IPS-11a (cell line): ENCODE data around the gene CACNA1A.
"Not testable (repeated sequence)": the region's sequence is repeated elsewhere in the genome, so short reads cannot be mapped to it uniquely, and the experiment has no call there.

Source experiments
- H3K4me3 ChIP-seq: one replicate; pipeline ENCODE4 v1.5.1; 2013; ENCODE audit warnings: low read depth, low read length, control low read depth

CACNA1A gene

GRCh38 chr19:13506471-13506820 lies at the start of gene CACNA1A:
Gene CACNA1A, minus strand, starts transcription at chr19:13506479. Its CDS starts 255 bp downstream, at chr19:13506224.
- peak within 1 kb of the TSS; percentile 78 for H3K4me3 ChIP-seq

- H3K4me3 ChIP-seq: no peak overlapping the region
Observed at GRCh38 chr19:13554506-13555240, 48.4 kb upstream of the CACNA1A start.

GRCh38 chr19:13553880-13554400 lies 47.7 kb upstream of the CACNA1A start:
- H3K4me3 ChIP-seq: no peak overlapping the region

GRCh38 chr19:13548131-13548530 lies 41.9 kb upstream of the CACNA1A start:
- H3K4me3 ChIP-seq: no peak overlapping the region

GRCh38 chr19:13547102-13547501 lies 40.8 kb upstream of the CACNA1A start:
- no peak overlapping the region for H3K4me3 ChIP-seq

GRCh38 chr19:13544423-13544822 lies 38.1 kb upstream of the CACNA1A start:
- H3K4me3 ChIP-seq: no peak overlapping the region

GRCh38 chr19:13541554-13541953 lies 35.3 kb upstream of the CACNA1A start:
- H3K4me3 ChIP-seq: no peak overlapping the region

- H3K4me3 ChIP-seq: no peak overlapping the region
Observed at GRCh38 chr19:13539332-13539731, 33.1 kb upstream of the CACNA1A start.

- H3K4me3 ChIP-seq: no peak overlapping the region
Observed at GRCh38 chr19:13538601-13539253, 32.4 kb upstream of the CACNA1A start.

GRCh38 chr19:13537454-13537853 lies 31.2 kb upstream of the CACNA1A start:
- no peak overlapping the region for H3K4me3 ChIP-seq

- no peak overlapping the region for H3K4me3 ChIP-seq
Observed at GRCh38 chr19:13530720-13531119, 24.4 kb upstream of the CACNA1A start.

GRCh38 chr19:13529721-13530120 lies 23.4 kb upstream of the CACNA1A start:
- not testable (repeated sequence) for H3K4me3 ChIP-seq

- H3K4me3 ChIP-seq: no peak overlapping the region
Observed at GRCh38 chr19:13526552-13526951, 20.3 kb upstream of the CACNA1A start.

GRCh38 chr19:13521066-13521465 lies 14.8 kb upstream of the CACNA1A start:
- no peak overlapping the region for H3K4me3 ChIP-seq

- H3K4me3 ChIP-seq: no peak overlapping the region
Observed at GRCh38 chr19:13511947-13512346, 5.7 kb upstream of the CACNA1A start.

- peak overlapping the region; percentile 48 for H3K4me3 ChIP-seq
Observed at GRCh38 chr19:13507053-13507611, 853 bp upstream of the CACNA1A start.

GRCh38 chr19:13505761-13506470 lies 363 bp downstream of the CACNA1A start:
- H3K4me3 ChIP-seq: peak overlapping the region; percentile 78

- H3K4me3 ChIP-seq: peak overlapping the region; percentile 20
Observed at GRCh38 chr19:13505164-13505695, 1.0 kb downstream of the CACNA1A start.

GRCh38 chr19:13503570-13504235 lies 2.6 kb downstream of the CACNA1A start:
- no peak overlapping the region for H3K4me3 ChIP-seq

GRCh38 chr19:13502231-13502630 lies 4.0 kb downstream of the CACNA1A start:
- H3K4me3 ChIP-seq: no peak overlapping the region

GRCh38 chr19:13499692-13500091 lies 6.6 kb downstream of the CACNA1A start:
- H3K4me3 ChIP-seq: no peak overlapping the region
